ENCODE results near the gene RASGRF2.

DNA sequence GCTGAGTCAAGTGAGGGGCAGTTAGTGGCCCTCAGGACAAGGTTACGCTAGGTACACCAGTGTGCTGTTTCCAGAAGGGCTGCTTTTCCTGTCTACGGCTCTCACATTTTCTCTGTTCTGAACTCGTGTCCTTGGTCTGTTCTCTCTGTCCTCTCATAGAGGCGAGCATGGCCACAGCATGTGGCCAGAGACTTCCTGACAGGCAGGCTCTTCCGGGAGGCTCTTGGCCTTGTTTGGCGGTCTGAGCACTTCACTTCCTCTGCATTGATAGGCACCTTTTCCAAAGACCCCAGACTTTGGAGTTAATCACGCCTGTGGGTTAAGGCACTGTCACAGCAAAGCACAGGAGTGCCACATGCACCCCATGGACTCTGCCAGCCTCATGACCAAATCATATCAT lies 274.1 kb downstream of the RASGRF2 start:
- TF ChIP-seq, protein P1, sequence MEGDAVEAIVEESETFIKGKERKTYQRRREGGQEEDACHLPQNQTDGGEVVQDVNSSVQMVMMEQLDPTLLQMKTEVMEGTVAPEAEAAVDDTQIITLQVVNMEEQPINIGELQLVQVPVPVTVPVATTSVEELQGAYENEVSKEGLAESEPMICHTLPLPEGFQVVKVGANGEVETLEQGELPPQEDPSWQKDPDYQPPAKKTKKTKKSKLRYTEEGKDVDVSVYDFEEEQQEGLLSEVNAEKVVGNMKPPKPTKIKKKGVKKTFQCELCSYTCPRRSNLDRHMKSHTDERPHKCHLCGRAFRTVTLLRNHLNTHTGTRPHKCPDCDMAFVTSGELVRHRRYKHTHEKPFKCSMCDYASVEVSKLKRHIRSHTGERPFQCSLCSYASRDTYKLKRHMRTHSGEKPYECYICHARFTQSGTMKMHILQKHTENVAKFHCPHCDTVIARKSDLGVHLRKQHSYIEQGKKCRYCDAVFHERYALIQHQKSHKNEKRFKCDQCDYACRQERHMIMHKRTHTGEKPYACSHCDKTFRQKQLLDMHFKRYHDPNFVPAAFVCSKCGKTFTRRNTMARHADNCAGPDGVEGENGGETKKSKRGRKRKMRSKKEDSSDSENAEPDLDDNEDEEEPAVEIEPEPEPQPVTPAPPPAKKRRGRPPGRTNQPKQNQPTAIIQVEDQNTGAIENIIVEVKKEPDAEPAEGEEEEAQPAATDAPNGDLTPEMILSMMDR (conservative IDR thresholded peaks at IDR 0.05; ENCODE audit: low read depth, low read length) = no peak
- no peak for TF ChIP-seq EZH2 (IDR thresholded peaks at IDR 0.05; ENCODE audit: low read length, unreplicated experiment)
- no peak for TF ChIP-seq EZH2phosphoT487 (IDR thresholded peaks at IDR 0.05; ENCODE audit: borderline replicate concordance, low read length)

Data from PC-3 (cell line).